ENCODE measurements around the gene KLHL1. TPM values are rescaled to one million over a fixed set of nuclear protein-coding genes. Genes with fewer than 3 reads are reported as not detected.

The KLHL1 gene
- total RNA-seq: not detected

GRCh38 chr13:70108356-70109105 lies at the start of gene KLHL1:
KLHL1 (minus strand) TSS chr13:70108452; CDS start chr13:70107699, 753 bp downstream.

GRCh38 chr13:70107498-70108281 lies 562 bp downstream of the KLHL1 start, which contains the start of gene ATXN8OS:
ATXN8OS (plus strand) TSS chr13:70107826.

Other genes starting within 250 kb of the KLHL1 start
- gene ATXN8OS, start 626 bp downstream of the KLHL1 start, total RNA-seq: not detected